Tibial artery (tissue), 4 donors: ENCODE results near the gene C3orf22.

ENCODE experiments used
- DNase-seq, 2 donors: peaks; one replicate each; pipeline ENCODE4 v3.0.0-alpha.2; 2019
- H3K27ac ChIP-seq, 2 donors: fragments of 200-600 bp; sonication (generic) in 1 of 2; 1 replicate in 1 of 2; 2 replicates in 1 of 2; pipeline ENCODE4 v1.5.1; 2018 to 2019; ENCODE audit warnings: mild to moderate bottlenecking in 1 of 2
- H3K27me3 ChIP-seq, 2 donors: fragments of 200-600 bp; sonication (generic) in 1 of 2; one replicate each; pipeline versions ENCODE4 v1.5.1 to v1.6.0; 2016 to 2019
- H3K36me3 ChIP-seq, 3 donors: fragments of 200-600 bp; sonication (generic) in 2 of 3; one replicate each; pipeline ENCODE4 v1.5.1; 2016 to 2019; ENCODE audit warnings: mild to moderate bottlenecking in 2 of 3
- H3K4me1 ChIP-seq, 4 donors: fragments of 200-600 bp; sonication (generic) in 2 of 4; 1 replicate in 3 of 4; 2 replicates in 1 of 4; pipeline ENCODE4 v1.5.1; 2016 to 2019
- H3K4me3 ChIP-seq, 2 donors: fragments of 200-600 bp; sonication (generic) in 1 of 2; 1 replicate in 1 of 2; 2 replicates in 1 of 2; pipeline ENCODE4 v1.5.1; 2018 to 2019; ENCODE audit warnings: mild to moderate bottlenecking in 2 of 2
- H3K9me3 ChIP-seq, 3 donors: fragments of 200-600 bp; sonication (generic) in 1 of 3; one replicate each; pipeline ENCODE4 v1.5.1; 2016 to 2019
- CTCF ChIP-seq, 2 experiments: fragments of 200-600 bp in 1 of 2; fragments of 450-650 bp in 1 of 2; IDR thresholded peaks; one replicate each; pipeline ENCODE4 v1.5.1; 2017 to 2019; ENCODE audit warnings: antibody characterized with exemption in 2 of 2, mild to moderate bottlenecking in 1 of 2, moderate library complexity in 1 of 2
- intact Hi-C: fragments of 100-400 bp; cut with DNase I; formaldehyde crosslinking; loops from one replicate; pipeline ENCODE4 v1.15.0; 2023; ENCODE audit warnings: low total_unique reads

The C3orf22 gene

GRCh38 chr3:126500016-126500415 lies 58.7 kb downstream of the C3orf22 start:
- TF ChIP-seq CTCF (IDR thresholded peaks at IDR 0.05): no peak
- Histone ChIP-seq H3K36me3 (no peaks in the 10 kb centered on the region), H3K4me1 (no peaks in the 10 kb centered on the region), H3K27ac (no peak overlapping the region), H3K9me3 (no peaks in the 10 kb centered on the region), H3K27me3 (peaks cover 0 to 8% of the 10 kb centered on the region in 2 donors), H3K4me3 (no peak overlapping the region)
- no peak for DNase-seq
- intact Hi-C loops: no loop called here
